Measurements from ENCODE around the gene MYT1.

MYT1 gene

DNA sequence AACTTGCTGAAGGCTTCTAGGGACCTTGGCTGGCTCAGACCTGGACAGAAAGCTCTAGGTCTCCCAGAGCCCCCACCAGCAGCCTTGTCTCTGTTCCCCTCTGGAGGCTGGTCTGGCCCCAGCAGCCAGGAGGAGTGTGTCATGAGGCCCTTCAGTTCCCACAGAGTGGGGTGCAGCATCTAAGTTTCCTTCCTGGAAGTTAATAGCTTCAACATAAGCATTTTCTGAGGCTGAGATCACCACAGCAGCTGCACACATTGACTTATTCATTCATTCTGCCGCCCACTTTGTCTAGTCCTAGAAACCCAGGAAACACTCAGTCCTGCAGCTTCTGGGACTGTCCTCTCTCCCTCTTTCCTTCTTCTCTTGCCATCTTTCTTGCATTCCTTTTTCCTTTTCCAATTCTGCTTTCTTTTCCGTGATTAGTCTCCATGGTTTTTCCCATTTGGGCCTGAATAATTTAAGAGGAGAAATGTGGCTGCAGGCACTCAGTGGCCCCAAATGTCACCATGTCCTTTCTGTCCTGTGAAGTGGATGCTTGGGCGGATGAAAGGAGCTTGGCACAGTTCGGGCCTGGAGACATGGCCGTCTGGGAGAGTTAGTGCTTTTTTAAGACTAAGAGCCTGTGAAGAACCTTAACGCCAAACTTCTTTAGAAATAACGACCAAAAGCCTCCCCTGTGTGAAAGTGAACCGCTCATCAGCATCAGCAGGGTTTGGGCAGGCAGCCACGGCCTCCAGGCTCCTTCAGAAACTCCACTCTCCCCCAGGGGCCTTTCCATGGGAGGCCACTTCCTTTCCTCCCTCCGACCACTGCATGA, 60.3 kb downstream of the MYT1 start:
- no peaks in the 10 kb centered on the region for H3K4me1 ChIP-seq
- H3K36me3 ChIP-seq: no peaks in the 10 kb centered on the region
- DNase-seq: no peak
- TF ChIP-seq, protein P1, sequence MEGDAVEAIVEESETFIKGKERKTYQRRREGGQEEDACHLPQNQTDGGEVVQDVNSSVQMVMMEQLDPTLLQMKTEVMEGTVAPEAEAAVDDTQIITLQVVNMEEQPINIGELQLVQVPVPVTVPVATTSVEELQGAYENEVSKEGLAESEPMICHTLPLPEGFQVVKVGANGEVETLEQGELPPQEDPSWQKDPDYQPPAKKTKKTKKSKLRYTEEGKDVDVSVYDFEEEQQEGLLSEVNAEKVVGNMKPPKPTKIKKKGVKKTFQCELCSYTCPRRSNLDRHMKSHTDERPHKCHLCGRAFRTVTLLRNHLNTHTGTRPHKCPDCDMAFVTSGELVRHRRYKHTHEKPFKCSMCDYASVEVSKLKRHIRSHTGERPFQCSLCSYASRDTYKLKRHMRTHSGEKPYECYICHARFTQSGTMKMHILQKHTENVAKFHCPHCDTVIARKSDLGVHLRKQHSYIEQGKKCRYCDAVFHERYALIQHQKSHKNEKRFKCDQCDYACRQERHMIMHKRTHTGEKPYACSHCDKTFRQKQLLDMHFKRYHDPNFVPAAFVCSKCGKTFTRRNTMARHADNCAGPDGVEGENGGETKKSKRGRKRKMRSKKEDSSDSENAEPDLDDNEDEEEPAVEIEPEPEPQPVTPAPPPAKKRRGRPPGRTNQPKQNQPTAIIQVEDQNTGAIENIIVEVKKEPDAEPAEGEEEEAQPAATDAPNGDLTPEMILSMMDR (IDR thresholded peaks at IDR 0.05): no peak
- intact Hi-C loops (cut with DNase I; ENCODE audit: low total_unique reads): no loop called here
- H3K27ac ChIP-seq: no peak overlapping the region
- no peak overlapping the region for H3K4me3 ChIP-seq
- peaks cover 0 to 54% of the 10 kb centered on the region in 2 donors for H3K27me3 ChIP-seq
- no peaks in the 10 kb centered on the region for H3K9me3 ChIP-seq

DNA sequence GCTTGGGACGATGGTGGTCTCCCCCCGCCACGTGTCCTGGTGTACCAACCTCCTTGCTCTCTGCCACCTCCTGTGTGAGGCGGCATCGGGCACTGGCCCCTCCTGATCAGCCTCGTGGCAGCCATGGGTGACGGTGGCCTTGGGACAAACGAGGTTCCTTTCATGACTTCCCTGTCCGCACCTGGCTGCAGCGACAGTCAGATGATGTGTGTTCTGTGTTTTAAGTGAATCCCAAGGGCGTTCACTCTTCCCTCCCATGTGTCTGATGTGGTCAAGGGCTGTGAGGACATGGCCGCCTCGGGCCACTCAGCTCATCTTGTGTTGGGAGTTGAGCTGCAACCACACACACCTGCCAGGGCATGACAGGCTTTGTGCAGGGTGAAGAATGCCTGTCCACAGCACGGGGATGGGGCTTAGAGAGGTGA, 60.9 kb downstream of the MYT1 start:
- H3K27me3 ChIP-seq: peaks cover 0 to 53% of the 10 kb centered on the region in 2 donors
- no peaks in the 10 kb centered on the region for H3K9me3 ChIP-seq
- H3K36me3 ChIP-seq: no peaks in the 10 kb centered on the region
- H3K27ac ChIP-seq: no peak overlapping the region
- intact Hi-C loops (cut with DNase I; ENCODE audit: low total_unique reads): no loop called here
- H3K4me3 ChIP-seq: no peak overlapping the region
- TF ChIP-seq, protein P1 (IDR thresholded peaks at IDR 0.05): no peak
- no peaks in the 10 kb centered on the region for H3K4me1 ChIP-seq
- no peak for DNase-seq

DNA sequence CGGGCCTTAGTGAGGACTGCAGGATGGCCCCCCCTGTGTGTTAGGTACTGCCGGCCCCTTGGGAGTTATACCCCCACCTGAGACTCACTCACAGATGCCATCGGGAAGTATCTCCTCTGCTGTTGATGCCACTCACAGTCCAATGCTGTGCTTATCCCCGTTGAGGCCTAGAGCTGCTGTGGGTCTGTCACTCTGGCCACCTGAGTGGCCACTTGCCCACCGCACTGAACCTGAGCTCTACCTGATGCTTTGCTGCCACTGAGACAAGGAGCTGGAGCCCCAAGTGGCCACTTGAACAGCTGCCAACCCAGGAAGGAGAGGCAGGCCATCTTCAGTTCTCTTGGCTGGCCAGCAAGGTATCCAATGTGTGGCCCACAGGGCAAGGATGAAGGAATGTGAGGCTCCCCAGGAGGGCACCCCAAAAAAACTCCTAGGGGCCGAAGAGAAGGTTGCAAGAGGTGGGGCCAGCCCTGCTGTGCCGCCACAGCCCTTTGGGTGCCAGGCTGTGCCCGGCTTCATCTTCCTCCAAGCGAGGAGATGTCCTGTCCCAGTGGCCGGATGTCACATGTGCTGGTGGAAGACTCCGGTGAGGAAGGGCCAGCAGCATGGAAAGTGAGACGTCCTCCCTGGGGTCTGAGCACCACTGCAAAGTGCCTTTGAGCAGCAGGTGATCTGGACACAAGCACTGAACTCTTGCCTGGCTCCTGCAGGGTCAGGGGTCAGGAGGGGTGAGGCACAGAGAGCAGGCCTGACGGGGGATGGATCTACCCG, 61.8 kb downstream of the MYT1 start:
- TF ChIP-seq, protein P1 (IDR thresholded peaks at IDR 0.05): no peak
- no peak overlapping the region for H3K27ac ChIP-seq
- no peaks in the 10 kb centered on the region for H3K9me3 ChIP-seq
- intact Hi-C loops (cut with DNase I; ENCODE audit: low total_unique reads): no loop called here
- no peak overlapping the region for H3K4me3 ChIP-seq
- peaks cover 0 to 50% of the 10 kb centered on the region in 2 donors for H3K27me3 ChIP-seq
- no peaks in the 10 kb centered on the region for H3K4me1 ChIP-seq
- no peaks in the 10 kb centered on the region for H3K36me3 ChIP-seq
- no peak for DNase-seq

DNA sequence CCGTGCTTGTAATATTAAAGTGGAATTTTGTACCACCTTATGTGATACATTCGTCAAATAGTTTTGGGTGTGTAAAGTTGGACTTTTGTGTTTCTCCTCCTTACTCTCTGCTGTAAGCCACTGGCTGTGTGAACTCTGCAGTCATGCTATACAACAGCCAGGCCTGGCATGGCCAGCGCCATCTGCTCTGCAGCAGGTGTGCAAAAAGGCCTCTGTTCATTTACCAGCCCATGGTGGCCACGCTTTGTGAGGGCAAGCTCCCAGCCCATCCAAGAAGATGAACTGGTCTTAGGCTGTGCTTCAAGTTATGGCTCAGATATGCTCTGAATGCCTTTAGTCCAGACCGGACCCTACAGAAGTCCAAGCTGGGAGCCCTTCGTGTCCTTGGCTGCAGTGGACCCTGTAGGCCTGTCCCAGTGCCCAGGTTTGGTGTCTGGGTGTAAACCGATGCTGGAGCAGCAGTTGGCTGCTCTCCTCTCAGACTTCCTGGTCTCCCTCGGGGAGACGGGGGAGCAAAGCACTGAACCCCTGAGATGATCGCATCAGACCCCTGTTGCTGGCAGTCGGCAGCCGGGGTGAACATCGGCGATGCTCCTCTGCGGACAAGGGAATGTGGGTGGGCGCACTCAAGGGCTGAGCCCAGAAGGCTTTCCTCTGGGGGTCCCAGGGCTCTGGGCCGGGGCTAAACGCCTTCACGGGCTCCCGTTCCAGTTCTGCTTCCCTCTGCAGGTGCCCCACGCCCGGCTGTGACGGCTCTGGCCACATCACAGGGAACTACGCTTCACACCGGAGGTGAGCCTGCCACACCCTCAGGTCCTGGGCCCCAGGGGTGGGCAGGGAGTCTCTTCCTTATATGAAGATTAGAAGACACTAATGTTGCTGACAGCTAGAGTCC, 62.7 kb downstream of the MYT1 start:
- TF ChIP-seq, protein P1 (IDR thresholded peaks at IDR 0.05): no peak
- Histone ChIP-seq H3K4me3 (no peak overlapping the region), H3K9me3 (no peaks in the 10 kb centered on the region), H3K4me1 (no peaks in the 10 kb centered on the region), H3K36me3 (no peaks in the 10 kb centered on the region), H3K27me3 (peaks cover 0 to 46% of the 10 kb centered on the region in 2 donors), H3K27ac (no peak overlapping the region)
- intact Hi-C loops (cut with DNase I; ENCODE audit: low total_unique reads): no loop called here
- DNase-seq: no peak

DNA sequence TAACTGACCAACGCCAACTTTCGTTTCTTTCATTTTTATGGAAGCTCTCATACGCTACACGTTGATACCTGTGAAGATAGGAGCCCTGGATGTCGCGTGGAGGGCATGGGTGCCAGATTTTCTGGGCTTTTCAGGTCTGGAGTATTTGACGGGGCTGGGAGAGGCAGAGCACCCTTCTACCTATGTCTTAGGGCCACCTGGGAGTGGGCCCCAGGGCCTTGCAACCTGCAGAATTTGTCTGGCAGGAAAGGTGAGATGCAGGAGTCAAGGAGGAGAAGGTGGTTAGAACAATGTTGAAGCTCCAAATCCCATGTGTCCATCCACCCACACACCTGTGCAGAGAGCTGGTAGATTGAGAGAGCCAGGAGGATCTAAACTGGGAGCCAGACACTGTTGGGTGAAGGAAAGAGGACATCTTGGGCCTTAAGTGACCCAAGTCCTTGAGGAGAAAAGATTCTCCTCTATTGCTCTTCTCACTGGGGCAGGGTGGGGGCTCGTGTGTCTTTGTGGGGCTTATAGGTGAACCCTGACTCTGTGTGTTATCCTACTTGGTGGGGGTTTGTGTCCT, 63.9 kb downstream of the MYT1 start:
- Histone ChIP-seq H3K4me3 (no peak overlapping the region), H3K9me3 (no peaks in the 10 kb centered on the region), H3K27ac (no peak overlapping the region), H3K27me3 (peaks cover 0 to 35% of the 10 kb centered on the region in 2 donors), H3K36me3 (no peaks in the 10 kb centered on the region), H3K4me1 (no peaks in the 10 kb centered on the region)
- intact Hi-C loops (cut with DNase I; ENCODE audit: low total_unique reads): no loop called here
- TF ChIP-seq, protein P1 (IDR thresholded peaks at IDR 0.05): no peak
- no peak for DNase-seq

Measured in tibial artery (tissue), 4 donors.